Measurements from ENCODE around the gene PPHLN1. TPM values are rescaled to one million over a fixed set of nuclear protein-coding genes. Genes with fewer than 3 reads are reported as not detected.

PPHLN1 gene
- total RNA-seq, 1 experiment from 2014 or later = 77.3 TPM

DNA sequence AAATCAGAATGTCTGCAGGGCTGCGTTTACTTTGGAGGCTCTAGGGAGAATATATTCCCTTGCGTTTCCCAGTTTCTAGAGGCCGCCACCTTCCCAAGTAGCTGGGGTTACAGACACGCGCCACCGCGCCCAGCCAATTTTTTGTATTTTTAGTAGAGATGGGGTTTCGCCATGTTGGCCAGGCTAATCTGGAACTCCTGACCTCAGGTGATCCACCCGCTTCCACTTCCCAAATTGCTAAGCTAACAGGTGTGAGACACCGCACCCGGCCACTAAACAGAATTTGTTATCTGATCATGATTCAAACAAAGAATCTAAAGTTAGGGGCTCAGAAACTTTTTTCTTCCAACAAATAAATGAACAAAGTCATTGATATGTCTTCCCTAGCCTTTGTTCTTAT, 114.6 kb downstream of the PPHLN1 start:
- DNase-seq (ENCODE audit: low read depth) = no peak

DNA sequence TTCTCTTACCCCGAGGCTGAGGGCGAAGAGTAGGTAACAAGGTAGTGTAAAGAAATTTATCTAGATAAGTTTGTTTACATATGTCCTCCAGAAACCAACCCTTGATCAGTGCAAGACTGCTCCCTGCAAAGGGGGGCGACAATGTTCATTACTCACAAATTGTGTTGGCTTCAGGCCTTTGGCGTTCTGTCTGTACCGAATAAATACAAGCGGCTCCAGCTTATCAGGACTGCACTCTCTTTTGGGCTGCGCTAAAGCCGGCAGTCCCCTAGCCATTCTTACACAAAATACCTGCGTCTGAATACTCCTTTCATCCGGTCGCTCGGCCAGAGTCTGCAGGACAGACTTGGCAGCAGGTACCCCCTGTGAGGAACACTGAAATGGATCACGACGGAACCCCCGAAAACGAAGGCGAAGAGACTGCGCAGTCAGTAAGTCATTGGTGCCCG, 116.4 kb downstream of the PPHLN1 start:
- no peak for DNase-seq (ENCODE audit: low read depth)

GRCh38 chr12:42442888-42443287, 116.9 kb downstream of the PPHLN1 start:
- DNase-seq (ENCODE audit: low read depth) = no peak

GRCh38 chr12:42444192-42444943, 118.4 kb downstream of the PPHLN1 start:
- DNase-seq (ENCODE audit: low read depth) = no peak

DNA sequence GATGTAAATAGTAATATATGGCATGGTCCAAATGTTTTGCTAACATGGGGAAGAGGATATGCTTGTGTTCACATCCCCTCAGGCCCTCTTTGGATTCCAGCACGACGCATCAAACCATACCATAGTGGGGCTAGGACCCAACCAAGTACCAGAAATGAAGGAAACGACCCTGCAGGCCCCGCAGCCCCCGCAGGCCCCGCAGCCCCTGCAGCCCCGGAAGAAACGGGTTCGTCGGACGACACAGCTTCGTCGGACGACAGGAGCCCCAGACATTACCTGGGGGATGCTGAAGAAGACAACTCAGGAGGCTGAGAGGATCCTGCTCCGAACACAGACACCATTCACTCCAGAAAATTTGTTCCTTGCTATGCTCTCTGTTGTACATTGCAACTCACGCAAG, 119.9 kb downstream of the PPHLN1 start:
- no peak for DNase-seq (ENCODE audit: low read depth)

DNA sequence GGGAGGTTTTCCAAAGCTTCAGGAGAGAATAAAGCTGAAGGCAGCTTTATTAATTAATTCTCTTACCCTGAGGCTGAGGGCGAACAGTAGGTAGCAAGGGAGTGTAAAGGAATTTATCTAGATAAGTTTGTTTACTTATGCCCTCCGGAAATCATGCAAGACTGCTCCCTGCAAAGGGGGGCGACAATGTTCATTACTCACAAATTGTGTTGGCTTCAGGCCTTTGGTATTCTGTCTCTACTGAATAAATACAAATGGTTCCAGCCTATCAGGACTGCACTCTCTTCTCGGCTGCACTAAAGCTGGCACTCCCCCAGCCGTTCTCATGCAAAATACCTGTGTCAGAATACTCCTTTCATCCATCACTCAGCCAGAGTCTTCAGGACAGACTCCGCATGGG, 120.8 kb downstream of the PPHLN1 start:
- DNase-seq (ENCODE audit: low read depth) = no peak

DNA sequence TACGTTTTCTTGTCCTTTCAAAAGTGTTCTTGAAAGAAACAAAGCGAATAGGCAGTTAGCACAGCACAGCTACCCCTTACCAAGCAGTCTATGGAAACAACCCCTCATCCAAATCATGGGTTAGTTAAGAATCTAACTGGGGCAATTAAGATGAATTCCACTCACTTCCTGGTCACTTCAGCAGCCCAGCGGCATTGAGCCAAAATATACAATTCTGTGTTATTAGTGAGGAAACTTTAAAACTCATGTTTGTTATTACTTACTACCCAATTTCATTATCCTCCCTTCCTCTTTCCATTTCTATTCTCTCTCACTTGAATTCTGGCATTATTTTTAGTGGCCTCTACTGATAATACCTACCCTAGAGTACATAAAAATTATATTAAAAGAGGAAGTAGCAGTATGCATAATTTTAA, 121.4 kb downstream of the PPHLN1 start:
- no peak for DNase-seq (ENCODE audit: low read depth)

- DNase-seq (ENCODE audit: low read depth) = peak; percentile 5
Measured at GRCh38 chr12:42448841-42449240, 122.9 kb downstream of the PPHLN1 start.

GRCh38 chr12:42450248-42450647, 124.3 kb downstream of the PPHLN1 start:
- DNase-seq (ENCODE audit: low read depth) = peak; percentile 5

- no peak for DNase-seq (ENCODE audit: low read depth)
Measured at GRCh38 chr12:42458575-42458974, 132.6 kb downstream of the PPHLN1 start.

- no peak for DNase-seq (ENCODE audit: low read depth)
Measured at GRCh38 chr12:42459336-42459847, 133.4 kb downstream of the PPHLN1 start.

GRCh38 chr12:42462486-42462885, 136.5 kb downstream of the PPHLN1 start:
- DNase-seq (ENCODE audit: low read depth) = no peak

- no peak for DNase-seq (ENCODE audit: low read depth)
Measured at GRCh38 chr12:42463671-42464070, 137.7 kb downstream of the PPHLN1 start.

DNA sequence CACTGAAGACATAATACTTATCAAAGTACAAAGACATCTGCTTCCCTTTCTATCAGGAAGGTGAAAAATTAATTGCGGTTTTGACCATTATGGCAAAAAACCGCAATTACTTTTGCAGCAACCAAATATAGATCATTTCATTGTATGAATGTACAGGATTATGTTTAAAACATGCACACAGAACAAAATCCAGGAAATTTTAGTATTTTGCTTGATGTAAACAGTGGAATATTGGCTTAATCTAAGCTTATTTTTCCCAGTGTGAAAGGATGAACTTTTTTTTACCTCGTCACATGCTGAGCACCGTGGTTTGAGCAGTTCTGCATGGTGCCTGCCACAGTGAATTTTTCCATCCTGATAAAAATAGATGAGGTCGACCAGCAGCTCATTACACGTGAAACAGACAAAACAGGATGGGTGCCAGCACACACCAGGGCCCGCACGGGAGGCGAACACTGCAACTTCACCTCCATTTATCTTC, 142.4 kb downstream of the PPHLN1 start:
- no peak for DNase-seq (ENCODE audit: low read depth)

DNA sequence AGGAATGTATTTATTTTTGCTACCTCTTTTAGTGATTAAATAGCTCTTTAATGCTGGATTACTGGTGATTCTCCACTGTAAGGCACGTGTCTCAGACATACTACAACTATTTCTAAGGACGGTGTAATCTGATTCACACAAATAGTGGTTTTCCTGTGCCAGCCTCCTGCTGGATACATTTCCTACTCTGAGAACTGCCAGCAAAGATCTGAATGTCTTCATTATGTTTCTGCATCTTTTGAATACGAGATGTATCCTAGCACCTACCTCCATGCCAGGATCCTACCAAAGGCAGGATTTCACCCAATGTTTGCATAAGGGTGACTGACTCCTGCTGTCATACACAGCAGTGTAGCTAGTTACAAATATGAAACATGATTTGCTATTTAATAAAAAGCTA, 143.0 kb downstream of the PPHLN1 start:
- DNase-seq (ENCODE audit: low read depth) = no peak

- DNase-seq (ENCODE audit: low read depth) = no peak
Measured at GRCh38 chr12:42469355-42470175, 143.6 kb downstream of the PPHLN1 start.

DNA sequence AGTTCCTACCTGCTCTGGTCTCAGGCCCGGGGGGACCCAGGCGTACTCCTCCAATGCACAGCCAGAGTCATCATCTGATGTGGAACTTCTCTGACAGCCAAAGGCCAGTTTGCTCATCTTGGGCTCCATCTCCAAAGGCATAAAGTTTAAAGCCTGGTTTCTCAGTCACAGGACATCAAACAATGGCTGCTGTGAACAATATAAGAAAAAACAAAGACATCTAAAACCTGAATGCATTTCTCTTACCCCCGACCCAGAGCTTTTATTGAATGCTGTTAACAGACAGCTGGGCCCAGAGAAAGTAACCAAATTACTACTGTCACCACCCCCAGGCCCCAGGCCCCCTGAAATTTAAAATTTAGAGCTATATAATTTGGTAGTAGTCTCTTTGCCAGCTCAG, 146.4 kb downstream of the PPHLN1 start:
- no peak for DNase-seq (ENCODE audit: low read depth)

DNA sequence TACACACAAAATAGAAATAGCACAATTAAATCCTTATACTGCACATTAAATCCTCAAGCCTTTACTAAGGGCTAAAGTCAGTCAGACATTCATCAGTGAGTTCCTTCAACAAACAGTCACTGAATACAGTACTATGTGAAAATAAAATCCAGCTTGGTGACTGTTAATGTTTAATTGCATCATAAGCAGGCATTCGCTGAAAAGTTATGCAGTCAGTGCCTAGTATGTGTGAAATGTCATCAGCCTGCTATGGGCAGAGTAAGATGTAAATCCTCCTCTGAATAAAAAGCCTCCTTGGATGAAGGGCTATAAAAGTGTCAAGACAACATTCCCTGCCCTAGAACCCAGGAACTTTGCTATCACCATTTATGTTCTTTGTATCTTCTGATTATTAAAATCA, 147.2 kb downstream of the PPHLN1 start:
- DNase-seq (ENCODE audit: low read depth) = peak; percentile 22

GRCh38 chr12:42473561-42473960, 147.6 kb downstream of the PPHLN1 start:
- no peak for DNase-seq (ENCODE audit: low read depth)

DNA sequence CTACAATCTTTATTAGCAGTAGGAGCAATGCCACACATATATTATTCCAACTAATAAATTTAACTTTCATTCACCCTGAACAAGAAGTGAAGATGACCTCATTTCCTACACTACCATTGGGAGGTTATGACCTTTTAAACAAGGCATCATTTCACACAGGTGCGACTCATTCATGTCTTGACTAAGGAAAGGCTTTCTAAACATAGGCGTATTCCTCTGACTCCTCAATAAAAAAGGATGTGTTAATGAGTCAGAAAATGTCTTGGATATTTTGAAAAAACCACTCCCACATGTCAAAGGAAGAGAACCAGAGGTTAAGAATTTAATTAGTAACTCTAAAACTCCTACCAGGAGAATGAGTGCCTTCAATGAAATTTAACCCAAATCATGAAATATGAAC, 148.4 kb downstream of the PPHLN1 start:
- DNase-seq (ENCODE audit: low read depth) = peak; percentile 62

DNA sequence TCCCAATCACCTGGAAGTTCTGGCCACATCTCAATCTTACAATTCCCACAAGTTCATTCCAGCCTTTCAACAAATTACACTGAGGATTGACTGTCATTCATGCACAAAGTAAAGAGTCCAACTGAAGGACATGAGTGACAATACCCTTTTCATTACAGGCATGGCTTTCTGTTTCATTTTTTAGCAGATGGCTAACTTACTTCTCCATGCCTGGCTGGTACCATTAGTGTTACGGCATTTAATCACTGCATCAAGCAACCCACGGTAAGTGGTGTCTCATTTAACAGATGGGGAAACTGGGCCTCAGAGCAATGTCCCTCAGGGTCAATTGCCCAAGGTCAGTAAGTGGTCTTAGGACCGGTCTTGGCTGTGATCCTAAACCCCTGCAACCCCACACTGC, 149.1 kb downstream of the PPHLN1 start:
- DNase-seq (ENCODE audit: low read depth) = no peak

DNA sequence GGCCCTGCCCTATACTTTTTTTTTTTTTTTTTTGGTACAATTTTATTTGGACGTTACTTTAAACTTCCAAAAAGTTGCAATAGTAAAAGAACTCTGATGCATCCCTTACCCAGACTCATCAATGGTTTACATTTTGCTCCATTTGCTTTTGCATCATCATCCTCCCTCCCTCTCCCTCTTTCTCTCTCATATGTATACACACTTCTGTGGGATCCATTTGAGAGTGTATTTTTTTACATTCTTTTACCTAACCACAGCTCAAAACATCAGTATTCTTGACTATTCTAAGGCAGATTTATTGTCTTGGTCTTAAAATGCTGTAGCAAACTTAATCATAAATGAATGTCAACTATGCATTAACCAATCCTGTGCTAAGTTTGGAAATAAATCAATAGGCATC, 152.0 kb downstream of the PPHLN1 start:
- no peak for DNase-seq (ENCODE audit: low read depth)

DNA sequence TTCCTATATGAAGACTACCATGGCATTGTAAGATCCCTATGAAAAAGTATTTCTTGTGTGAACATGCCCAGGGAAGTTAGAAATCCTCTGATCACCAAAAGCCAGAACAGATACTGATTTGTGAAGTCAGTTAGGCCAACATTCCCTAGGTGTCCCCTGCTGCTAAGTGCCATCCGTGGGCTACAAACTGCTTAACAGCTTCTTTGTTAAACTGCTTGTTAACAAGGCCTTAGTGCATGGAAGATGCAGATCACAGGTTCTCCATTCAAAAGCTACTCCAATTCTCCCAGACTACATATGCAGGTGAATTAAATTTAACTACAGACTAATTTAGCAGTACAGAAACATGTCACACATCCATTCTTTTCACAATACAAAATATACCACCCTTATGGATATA, 155.4 kb downstream of the PPHLN1 start:
- no peak for DNase-seq (ENCODE audit: low read depth)

Measured in LHCN-M2 (cell line).